K562 treated with DMSO at 1 percent for 12 hours (cell line): Measurements from ENCODE around the gene PRR4. TPM values are rescaled to one million over a fixed set of nuclear protein-coding genes. Genes with fewer than 3 reads are reported as not detected.

ENCODE experiments used
- total RNA-seq: library from RNA; unstranded; fragments of 300-600 nt; gene quantifications from 2 replicates; pipeline ENCODE4 v1.2.3, GENCODE V29; 2022; ENCODE audit not compliant: insufficient read depth

The PRR4 gene
- total RNA-seq: not detected in 2 replicates

GRCh38 chr12:10849425-10849878, at the start of gene PRR4:
Gene PRR4, minus strand, starts transcription at chr12:10849475. Its CDS starts 38 bp downstream, at chr12:10849437.

GRCh38 chr12:10884086-10884725, 34.9 kb upstream of the PRR4 start, which contains the start of gene PRH1:
Gene PRH1, minus strand, starts transcription at chr12:10884255. Its CDS starts 38 bp downstream, at chr12:10884217.

DNA sequence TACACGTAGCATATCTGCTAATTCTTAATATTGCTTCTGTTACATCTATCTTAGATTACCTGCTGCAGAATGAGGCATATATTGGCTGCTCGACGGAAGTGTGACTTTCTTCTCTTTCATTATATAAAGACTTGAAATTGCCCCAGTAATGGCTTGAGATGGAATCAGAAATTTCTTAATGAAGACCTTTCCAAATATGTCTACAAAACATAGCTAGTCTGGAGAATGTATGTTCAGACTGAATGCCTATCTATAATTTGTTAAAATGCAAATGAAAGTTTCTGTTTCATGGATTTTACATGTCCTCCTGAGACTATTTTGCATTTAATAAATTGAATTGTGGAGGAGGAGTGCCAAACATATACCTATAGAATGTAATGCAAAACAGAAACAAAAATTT, 23.0 kb downstream of the PRR4 start, which contains the start of gene TAS2R10:
TAS2R10 (minus strand) TSS at position 101 of the 400 bp plus-strand sequence; CDS start at position 12, 89 bp downstream.

GRCh38 chr12:10810068-10810467, 39.2 kb downstream of the PRR4 start, which contains the start of gene TAS2R9:
Gene TAS2R9, minus strand, starts transcription at chr12:10810168. Its CDS starts 93 bp downstream, at chr12:10810075.

GRCh38 chr12:10807186-10807585, 42.1 kb downstream of the PRR4 start, which contains the start of gene TAS2R8:
Gene TAS2R8, minus strand, starts transcription at chr12:10807286. Its CDS starts 306 bp downstream, at chr12:10806980.

DNA sequence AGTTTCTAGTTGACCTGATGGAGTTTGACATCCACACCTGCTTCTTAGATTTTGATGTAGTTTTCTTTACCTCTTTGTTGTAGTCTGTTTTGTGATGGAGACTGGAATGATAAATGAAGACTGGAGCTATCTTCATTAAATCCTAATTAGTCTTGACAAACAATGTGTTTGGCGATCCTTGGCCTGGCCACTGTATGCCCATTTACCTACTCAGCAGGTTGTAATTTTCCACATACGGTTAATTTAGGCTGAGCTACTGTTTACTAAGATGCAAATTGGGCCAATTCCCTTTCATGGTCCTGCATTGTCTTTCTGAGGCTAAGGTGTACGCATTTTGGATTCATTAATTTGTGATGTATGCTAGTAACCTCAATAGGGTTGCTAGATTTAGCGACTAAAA, 46.7 kb downstream of the PRR4 start, which contains the start of gene TAS2R7:
TAS2R7 (minus strand) TSS at position 41 of the 400 bp plus-strand sequence. CDS start 57 bp downstream, outside the sequence.

Other genes with a start within 250 kb of the PRR4 start
- gene MAGOHB, start 235.9 kb downstream of the PRR4 start, total RNA-seq: 6.0 and 9.4 TPM in 2 replicates
- 0.39 TPM in 1 of 2 replicates, not detected in the other for gene STYK1, start 175.4 kb downstream of the PRR4 start, total RNA-seq
- gene YBX3, start 126.2 kb downstream of the PRR4 start, total RNA-seq: 74.8 and 109 TPM in 2 replicates
- not detected in 2 replicates for gene TAS2R7, start 46.8 kb downstream of the PRR4 start, total RNA-seq
- gene TAS2R8, start 42.2 kb downstream of the PRR4 start, total RNA-seq: not detected in 2 replicates
- not detected in 2 replicates for gene TAS2R9, start 39.3 kb downstream of the PRR4 start, total RNA-seq
- not detected in 2 replicates for gene TAS2R10, start 23.1 kb downstream of the PRR4 start, total RNA-seq
- gene PRH1, start 34.8 kb upstream of the PRR4 start, total RNA-seq: 4.3 and 5.0 TPM in 2 replicates
- not detected in 2 replicates for gene TAS2R13, start 60.1 kb upstream of the PRR4 start, total RNA-seq
- gene PRH2, start 79.8 kb upstream of the PRR4 start, total RNA-seq: not detected in 2 replicates
- gene TAS2R14, start 89.8 kb upstream of the PRR4 start, total RNA-seq: 0.92 and 0.94 TPM in 2 replicates
- gene TAS2R50, start 137.4 kb upstream of the PRR4 start, total RNA-seq: not detected in 2 replicates
- gene TAS2R20, start 148.8 kb upstream of the PRR4 start, total RNA-seq: 0.70 TPM in 1 of 2 replicates, not detected in the other
- not detected in 2 replicates for gene TAS2R19, start 173.1 kb upstream of the PRR4 start, total RNA-seq
- gene TAS2R31, start 181.9 kb upstream of the PRR4 start, total RNA-seq: not detected in 2 replicates
- gene TAS2R46, start 212.8 kb upstream of the PRR4 start, total RNA-seq: not detected in 2 replicates
- gene TAS2R43, start 242.8 kb upstream of the PRR4 start, total RNA-seq: not detected in 2 replicates